HG03064 (cell line): ENCODE results near the gene PTAFR.
A peak's percentile ranks its signal among the peaks of the same experiment; 100 is the strongest.

ENCODE experiments used
- ATAC-seq: cut with Tn5 transposase; IDR thresholded peaks from one replicate; pipeline ENCODE4 v1.9.1; 2021; ENCODE audit warnings: low read depth; ENCODE audit not compliant: unreplicated experiment

Gene PTAFR

DNA sequence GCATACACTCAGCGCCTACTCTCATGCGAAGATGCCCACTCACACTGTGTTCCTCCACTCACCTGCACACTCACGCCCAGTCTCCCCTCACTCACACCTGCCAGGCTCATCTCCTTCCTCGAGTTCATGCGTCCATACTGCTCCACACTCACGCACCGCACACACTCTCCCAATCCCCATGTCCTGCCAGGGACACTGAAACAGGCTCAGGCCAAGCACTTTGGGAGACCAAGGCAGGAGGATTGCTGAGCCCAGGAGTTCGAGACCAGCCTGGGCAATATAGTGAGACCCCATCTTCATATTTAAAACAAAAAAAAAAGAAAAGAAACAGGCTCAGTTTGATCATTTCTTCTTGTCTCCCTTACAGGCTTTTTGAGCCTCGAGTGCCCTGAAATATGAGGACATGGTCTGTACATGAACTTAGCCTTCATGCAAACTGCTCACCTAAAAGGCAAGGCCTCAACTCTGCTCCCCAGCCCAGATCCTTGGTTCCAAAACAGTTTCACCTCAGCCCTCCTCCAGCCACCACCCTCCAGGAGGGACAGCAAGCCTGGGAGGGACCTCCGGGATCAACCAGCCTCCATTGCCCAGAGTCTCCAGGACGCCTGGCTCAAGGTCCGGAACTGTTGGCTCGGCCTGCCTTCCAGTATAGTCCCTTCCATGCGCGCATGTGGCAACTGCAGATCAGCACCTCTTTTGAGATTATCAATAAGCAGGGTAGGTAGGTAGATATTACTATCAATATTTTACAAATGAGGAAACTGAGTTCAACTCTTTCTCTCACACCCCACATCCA is 2.4 kb upstream of the PTAFR start:
- ATAC-seq = no peak

DNA sequence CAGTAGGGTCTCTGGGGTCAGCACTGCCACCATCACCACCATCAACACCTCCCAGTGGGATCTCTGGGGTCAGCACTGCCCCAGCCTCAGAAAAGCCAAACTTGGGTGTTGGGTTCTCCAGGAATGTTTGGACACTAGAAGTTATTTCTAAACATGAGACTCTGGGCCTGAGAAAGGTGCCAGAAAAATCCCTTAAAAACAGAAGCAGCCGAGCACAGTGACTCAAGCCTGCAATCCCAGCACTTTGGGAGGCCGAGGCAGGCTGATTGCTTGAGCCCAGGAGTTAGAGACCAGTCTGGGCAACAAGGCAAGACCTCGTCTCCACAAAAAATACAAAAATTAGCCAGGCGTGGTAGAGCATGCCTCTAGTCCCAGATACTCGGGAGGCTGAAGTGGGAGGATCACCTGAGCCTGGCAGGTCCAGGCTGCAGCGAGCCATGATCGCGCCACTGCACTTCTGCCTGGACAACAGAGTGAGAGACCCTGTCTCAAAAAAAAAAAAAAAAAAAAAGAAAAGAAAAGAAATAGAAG is 470 bp downstream of the PTAFR start:
- no peak for ATAC-seq

DNA sequence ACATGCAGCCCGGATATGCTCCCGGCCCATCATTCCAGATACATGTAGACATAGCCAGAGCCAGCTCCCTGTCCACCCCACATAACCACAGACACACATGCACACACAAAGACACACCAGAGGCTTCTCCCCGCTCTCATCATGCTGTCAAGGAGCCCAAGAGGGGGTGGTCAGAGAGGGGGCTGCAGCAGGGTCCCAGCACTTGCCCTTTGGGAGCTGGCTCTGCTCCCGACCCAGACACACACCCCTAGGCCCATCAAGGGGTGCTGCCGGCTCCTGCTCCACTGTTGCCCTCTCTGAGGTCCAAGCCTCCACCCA is 2.6 kb downstream of the PTAFR start:
- no peak for ATAC-seq

DNA sequence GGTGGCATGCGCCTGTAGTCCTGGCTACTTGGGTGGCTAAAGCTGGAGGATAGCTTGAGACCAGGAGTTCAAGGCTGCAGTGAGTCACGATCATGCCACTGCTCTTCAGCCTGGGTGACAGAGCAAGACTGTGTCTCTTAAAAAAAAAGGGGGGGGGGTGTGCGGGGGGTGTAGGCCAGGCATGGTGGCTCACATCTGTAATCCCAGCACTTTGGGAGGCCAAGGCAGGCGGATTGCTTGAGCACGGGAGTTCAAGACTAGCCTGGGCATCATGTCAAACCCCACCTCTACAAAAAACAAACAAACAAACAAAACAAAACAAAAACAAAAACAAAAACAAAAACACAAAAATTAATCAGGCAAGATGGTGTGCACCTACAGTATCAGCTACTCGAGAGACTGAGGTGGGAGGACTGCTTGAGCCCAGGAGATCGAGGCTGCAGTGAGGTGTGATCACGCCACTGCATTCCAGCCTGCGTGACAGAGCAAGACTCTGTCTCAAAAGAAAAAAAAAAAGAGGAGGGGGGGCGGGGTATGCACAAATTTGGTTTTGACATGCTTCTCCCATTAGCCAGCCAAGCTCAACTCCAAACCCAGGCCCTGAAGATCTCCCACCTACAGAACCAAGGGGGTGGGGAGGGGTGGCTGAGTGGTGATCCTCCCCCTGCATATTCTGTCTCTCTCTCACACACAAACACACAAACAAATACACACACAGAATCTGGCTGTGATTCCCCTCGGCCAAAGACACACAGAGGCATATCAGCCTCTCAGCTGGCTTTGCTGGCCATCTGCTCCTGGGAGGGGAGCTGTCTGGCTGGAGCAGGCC is 3.1 kb downstream of the PTAFR start:
- no peak for ATAC-seq

DNA sequence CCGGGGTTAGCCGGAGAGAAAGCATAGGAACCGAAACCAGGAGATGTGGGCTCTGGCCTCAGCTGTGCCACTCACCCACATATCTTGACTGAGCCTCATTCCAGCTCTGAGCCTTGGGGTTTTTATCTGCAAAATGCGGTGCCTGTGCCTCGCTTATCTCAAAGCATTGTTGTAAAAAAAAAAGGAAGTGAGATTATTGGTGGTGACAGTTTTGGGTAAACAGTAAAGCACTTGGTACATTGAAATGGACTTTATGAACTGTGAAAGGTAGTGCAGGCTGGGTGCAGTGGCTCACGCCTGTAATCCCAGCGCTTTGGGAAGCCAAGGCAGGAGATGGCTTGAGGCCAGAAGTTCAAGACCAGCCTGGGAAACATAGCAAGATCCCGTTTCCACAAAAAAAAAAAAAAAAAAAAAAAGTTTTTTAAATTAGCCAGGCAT is 3.8 kb downstream of the PTAFR start:
- peak; percentile 38 for ATAC-seq

DNA sequence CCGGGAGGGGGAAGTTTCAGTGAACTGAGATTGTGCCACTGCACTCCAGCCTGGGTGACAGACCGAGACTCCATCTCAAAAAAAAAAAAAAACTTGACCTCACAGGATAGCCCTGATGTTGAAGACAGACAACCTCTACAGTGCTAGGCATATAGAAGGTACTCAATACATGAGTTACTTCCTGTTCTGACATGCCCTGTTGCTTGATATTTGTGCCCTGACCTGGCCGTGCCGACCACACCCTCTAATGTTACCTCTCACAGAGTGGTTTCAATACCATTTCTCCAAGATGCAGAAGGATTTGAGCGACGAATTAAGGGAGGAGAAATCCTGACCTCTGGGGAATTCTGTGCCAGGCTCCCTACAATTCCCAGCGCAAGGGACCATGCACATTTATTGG is 5.2 kb downstream of the PTAFR start:
- no peak for ATAC-seq

DNA sequence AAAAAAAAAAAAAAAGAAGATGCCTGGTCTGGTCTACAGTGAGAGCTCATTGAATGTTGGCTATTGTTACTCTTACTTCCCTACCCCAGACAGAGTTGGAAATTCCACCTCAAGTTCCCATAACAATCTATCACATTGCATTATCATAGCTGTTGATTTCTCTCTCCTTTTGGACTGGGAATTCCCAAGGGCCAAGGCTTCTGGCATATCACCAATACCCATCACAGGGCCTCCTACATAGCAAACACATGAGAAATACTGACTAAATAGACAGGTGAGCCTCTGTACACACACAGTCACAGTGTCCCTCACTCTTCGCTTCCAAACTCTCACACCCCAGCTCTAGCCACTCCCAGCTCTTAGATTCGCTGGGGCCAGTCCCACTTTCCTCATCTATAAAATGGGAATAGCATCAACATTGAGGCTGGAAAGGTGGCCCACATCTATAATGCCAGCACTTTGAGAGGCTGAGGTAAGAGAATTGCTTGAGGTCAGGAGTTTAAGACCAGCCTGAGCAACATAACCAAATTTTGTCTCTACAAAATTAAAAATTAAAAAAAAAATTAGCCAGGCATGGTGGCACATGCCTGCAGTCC is 6.4 kb downstream of the PTAFR start:
- ATAC-seq = no peak

DNA sequence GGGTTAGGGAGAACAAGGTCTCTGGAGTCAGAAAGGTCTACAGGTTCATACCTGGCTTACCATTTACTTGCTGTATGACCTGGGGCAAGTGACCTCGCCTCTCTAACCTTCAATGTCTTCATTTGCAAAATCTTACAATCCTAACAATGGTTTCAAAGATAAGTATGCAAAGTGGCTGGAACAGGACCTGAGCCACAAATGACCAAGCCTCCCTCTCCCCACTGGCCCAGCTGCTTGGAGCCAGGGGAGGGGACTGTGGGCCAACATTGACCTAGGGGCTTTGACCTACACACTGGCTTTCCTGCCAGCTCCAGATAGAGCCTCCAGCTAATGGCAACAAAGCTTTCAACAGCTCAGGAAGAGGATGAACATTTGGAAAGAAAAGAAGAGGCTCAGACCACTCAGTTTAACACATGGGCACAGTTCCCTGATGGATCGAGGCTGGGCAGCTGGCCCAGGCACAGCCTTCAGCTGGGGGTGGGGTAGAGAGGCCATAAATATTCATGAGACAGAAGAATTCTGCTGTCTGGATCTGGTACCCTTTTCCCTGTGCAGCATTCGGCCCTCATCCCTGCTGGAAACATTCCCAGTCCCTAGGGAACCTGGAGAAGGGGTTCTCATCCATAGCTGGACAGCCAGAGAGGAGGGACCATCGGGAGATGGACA is 12.9 kb downstream of the PTAFR start:
- no peak for ATAC-seq

DNA sequence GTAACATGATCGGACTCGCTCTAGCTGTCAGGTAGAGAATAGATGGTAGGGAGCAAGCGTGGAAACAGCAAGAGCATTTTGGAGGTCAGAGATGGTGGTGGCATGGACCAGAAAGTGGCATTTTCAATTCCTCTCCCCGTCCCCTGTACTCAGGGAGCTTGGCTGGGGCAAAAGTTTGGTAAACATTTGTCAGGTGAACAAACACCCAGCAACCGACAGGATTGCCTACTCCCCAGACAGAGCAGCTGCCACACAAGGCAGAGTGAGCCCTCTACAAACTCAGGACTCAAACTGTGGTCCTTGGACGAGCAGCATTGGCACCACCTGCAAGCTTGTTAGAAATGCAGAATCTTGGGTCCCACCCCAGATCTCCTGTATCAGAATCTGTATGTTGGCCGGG is 14.3 kb downstream of the PTAFR start:
- no peak for ATAC-seq

DNA sequence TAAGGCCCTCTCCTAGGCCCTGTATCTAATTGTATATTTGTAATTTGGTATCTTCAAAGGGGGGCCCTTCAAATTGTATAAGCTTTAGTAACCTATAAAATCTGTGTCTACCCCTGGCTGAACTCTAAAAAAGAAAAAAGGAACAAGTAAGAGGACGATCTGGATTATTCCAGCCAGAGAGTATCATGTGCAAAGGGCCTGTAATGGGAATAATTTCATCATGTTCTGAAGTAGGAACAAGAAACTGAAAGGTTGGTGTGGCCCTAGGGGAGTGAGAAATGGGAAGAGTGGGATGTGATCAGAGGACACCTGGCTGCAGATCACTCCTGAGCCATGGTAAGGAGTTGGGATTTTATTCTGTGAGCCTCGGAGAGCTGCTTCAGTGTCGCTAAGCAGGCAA is 14.7 kb downstream of the PTAFR start:
- no peak for ATAC-seq

DNA sequence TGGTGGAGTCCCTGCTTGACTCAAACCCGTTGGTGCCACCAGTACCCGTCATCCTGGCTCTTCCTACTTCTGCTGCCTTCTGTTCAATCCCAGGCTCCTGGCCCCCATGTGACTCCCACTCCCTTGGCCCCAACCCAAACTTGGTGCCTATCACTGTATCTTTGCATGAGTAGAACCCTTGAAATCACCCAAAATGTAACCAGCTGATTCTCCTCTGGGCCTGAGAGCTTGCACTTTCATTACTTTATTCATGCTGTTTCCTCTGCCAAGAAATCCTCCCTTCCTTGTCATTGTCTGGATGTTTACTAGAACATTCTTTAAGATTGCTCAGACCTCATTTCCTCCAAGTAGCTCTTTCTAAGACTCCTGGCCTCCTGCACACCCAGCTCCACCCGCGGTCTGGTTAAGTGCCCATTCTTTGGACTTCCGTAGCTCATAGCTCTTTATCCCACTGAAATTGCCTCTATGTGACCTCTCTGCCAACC is 15.7 kb downstream of the PTAFR start:
- no peak for ATAC-seq

DNA sequence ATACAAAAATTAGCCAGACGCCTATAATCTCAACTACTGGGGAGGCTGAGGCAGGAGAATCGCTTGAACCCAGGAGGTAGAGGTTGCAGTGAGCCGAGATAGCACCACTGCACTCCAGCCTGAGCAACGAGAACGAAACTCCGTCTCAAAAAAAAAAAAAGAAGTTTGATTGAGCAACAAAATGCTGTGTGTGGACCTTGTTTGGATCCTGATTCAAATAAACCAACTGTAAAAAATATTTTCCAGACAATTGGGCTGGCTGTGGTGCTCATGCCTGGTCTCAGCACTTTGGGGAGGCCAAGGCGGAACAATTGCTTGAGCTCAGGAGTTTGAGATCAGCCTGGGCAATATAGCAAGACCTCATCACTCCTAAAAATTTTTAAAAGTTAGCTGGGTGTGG is 16.8 kb downstream of the PTAFR start:
- ATAC-seq = no peak

DNA sequence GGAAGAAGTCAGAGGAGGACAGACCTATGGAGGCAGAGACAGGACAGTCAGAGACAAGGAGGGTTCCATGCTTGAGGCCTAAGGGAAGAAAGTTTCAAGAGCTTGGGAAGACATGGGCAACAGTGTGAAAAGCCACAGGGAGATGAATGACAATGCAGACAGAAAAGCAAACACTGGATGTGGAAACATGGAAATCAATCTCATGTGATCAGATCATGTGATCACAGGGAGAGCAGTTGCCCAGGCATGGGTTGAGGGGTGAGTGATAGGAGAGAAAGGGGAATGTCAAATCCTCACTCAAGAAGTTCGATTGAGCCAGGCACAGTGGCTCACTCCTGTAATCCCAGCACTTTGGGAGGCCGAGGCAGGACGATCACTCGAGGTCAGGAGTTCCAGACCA is 17.2 kb downstream of the PTAFR start:
- no peak for ATAC-seq

DNA sequence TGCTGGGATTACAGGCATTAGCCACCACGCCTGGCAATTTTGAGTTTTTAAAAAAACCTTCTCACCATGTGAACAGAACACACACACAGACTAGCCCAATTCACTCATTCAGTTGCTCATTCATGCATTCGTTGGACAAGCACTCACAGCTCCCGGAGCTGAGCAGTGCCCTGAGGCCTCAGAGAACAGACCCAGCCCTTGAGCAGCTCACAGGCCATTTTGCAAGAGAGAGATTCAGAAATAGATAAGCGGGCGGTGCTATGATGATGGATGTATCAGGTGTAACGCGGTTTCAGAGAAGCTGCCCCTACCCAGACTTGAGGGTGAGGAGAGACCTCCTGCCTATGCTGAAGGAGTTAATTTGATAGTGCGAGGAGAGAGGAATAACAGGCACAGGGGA is 18.6 kb downstream of the PTAFR start:
- no peak for ATAC-seq

DNA sequence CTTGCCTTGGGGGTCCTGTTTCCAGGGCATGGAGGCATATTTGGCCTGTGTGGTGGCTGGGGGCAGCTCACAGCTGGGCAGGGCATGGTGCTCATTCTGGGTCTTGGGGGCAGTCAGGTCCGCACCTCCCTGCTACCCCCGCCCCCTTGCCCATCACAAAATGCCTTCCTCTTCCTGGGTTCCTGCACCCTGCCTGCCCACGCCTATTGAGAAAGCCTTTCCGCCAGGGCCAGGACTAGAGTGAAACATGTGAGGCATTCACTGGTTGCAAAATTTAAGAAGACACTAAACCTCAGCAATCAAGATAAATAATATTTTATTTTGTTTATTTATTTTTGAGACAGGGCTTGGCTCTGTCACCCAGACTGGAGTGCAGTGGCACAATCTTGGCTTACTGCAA is 19.7 kb downstream of the PTAFR start:
- no peak for ATAC-seq

DNA sequence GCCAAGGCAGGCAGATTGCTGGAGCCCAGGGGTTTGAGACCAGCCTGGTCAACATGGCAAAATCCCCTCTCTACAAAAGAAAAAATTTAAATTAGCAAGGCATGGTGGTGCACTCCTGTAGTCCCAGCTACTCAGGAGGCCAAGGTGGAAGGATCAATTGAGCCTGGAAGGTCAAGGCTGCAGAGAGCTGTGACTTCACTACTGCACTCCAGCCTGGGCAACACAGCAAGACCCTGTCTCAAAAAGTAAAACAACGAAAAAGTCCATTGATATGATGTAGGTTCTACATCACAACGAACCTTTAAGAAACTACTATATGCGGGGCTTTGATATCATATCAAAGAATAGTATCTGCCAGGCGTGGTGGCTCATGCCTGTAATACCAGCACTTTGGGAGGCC is 20.9 kb downstream of the PTAFR start:
- no peak for ATAC-seq

DNA sequence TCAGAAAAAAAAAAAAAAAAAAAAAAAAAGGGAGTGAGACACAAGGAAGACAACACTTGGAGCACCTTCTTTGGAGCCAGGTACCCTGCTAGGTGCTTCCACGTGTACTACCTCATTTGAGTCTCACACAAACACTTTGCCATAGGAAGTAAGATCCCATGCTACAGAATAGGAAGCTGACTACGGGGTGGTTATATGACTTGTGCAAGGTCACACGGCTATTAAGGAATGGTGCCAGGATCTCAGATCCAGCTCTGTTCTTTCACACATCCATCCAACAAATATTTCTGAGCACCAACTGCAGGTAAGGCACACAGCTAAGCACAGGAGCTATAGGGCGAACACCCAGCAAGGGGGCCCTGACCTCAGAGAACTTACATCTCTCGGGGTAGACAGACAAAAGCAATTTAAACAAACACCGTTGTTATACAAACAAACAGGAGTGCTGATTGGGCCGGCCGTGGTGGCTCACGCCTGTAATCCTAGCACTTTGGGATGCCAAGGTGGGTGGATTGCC is 22.4 kb downstream of the PTAFR start:
- no peak for ATAC-seq

DNA sequence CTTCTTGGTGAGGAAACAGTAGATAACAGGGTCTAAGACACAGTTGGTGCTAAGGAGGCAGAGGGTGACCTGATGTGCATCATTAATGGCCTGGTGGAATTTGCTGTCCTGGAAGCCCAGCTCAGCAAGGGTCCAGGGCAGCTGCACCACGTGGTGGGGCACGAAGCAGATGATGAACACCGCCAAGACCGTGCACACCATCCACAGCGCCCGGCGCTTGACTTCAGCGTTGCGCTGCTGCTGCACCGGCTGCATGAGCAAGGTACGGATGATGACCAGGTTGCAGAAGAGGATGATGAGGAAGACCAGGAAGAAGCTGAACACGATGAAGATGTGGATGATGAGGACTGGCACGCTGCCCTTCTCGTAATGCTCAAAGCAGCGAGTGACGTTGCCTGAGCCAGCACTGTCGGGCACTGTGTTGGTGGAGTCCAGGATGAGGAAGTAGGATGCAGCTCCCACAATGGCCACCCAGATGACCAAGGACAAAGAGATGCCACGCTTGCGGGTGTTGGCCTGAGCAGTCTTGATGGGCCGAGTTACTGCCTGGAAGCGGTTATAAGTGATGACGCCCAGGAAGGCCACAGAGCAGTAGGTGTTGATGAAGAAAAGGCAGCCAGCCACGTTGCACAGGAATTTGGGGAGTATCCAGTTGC is 26.2 kb downstream of the PTAFR start:
- ATAC-seq = no peak

DNA sequence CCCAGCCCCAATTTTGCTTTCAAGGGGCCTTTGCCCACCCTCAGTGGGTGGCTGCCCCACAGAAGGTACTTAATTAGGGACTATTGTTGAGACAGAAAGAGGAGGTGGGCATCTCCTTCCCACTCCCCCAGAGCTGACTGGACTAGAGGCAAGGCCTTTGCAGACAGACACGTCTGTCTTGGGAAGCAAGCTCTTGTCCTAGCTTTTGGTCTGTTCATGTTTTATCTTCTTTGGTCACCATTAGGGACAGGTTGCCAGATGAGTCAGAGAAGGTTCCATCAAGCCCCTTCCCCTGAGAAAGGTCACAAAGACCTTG is 27.7 kb downstream of the PTAFR start:
- ATAC-seq = no peak
